ENCODE data around the gene PDS5A. TPM values are rescaled to one million over a fixed set of nuclear protein-coding genes. Genes with fewer than 3 reads are reported as not detected.
"Not testable (repeated sequence)": the region's sequence is repeated elsewhere in the genome, so short reads cannot be mapped to it uniquely, and the experiment has no call there.

The PDS5A gene
- total and polyA plus RNA-seq, 2 donors from 2014 or later: 13.1 to 59.8 TPM

GRCh38 chr4:39950861-39951481, 26.7 kb downstream of the PDS5A start:
- no peaks in the 10 kb centered on the region for H3K36me3 ChIP-seq (ENCODE audit: control insufficient read depth in 2 of 3, insufficient read depth in 3 of 3, low read length in 3 of 3)
- TF ChIP-seq CTCF (IDR thresholded peaks at IDR 0.05; ENCODE audit: borderline replicate concordance, extremely low read depth, insufficient read depth): no peak
- H3K9me3 ChIP-seq (ENCODE audit: control insufficient read depth in 2 of 3, insufficient read depth in 1 of 3, low read length in 3 of 3): no peaks in the 10 kb centered on the region
- no peak overlapping the region for H3K4me3 ChIP-seq (ENCODE audit: low read length in 3 of 3)
- no peak for DNase-seq
- H3K27ac ChIP-seq (ENCODE audit: low read depth in 2 of 2, low read length in 2 of 2): no peak overlapping the region
- H3K4me1 ChIP-seq (ENCODE audit: control insufficient read depth in 2 of 3, insufficient read depth in 2 of 3, low read depth in 1 of 3, low read length in 3 of 3): no peaks in the 10 kb centered on the region
- intact Hi-C loops (cut with DNase I): no loop called here
- no peak for FAIRE-seq
- no peaks in the 10 kb centered on the region for H3K27me3 ChIP-seq (ENCODE audit: control insufficient read depth, insufficient read depth, low read length)
- no peak overlapping the region for H3K9ac ChIP-seq (ENCODE audit: low read length in 3 of 3)

- no peak for DNase-seq
- no peak for TF ChIP-seq CTCF (IDR thresholded peaks at IDR 0.05; ENCODE audit: borderline replicate concordance, extremely low read depth, insufficient read depth)
- H3K9me3 ChIP-seq (ENCODE audit: control insufficient read depth in 2 of 3, insufficient read depth in 1 of 3, low read length in 3 of 3): no peaks in the 10 kb centered on the region
- FAIRE-seq: no peak
- no peak overlapping the region for H3K27ac ChIP-seq (ENCODE audit: low read depth in 2 of 2, low read length in 2 of 2)
- H3K36me3 ChIP-seq (ENCODE audit: control insufficient read depth in 2 of 3, insufficient read depth in 3 of 3, low read length in 3 of 3): no peaks in the 10 kb centered on the region
- intact Hi-C loops (cut with DNase I): no loop called here
- no peak overlapping the region for H3K4me3 ChIP-seq (ENCODE audit: low read length in 3 of 3)
- no peak overlapping the region for H3K9ac ChIP-seq (ENCODE audit: low read length in 3 of 3)
- no peaks in the 10 kb centered on the region for H3K27me3 ChIP-seq (ENCODE audit: control insufficient read depth, insufficient read depth, low read length)
- no peaks in the 10 kb centered on the region for H3K4me1 ChIP-seq (ENCODE audit: control insufficient read depth in 2 of 3, insufficient read depth in 2 of 3, low read depth in 1 of 3, low read length in 3 of 3)
Measured at GRCh38 chr4:39947963-39948362, 29.7 kb downstream of the PDS5A start.

DNA sequence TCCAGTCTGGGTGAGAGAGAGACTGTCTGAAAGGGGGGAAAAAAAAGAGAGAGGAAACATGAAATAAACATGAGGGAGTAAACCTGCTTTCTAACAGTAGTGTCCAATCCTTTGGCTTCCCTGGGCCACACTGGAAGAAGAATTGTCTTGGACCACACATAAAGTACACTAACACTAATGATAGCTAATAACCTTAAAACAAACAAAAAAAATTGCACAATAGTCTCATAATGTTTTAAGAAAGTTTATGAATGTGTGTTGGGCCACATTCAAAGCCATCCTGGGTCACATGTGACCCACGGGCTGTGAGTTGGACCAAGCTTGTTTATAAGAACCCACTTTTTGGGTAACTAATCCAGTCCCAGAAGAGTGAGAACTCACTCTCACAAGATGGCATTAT, 30.3 kb downstream of the PDS5A start:
- intact Hi-C loops (cut with DNase I): no loop called here
- DNase-seq: no peak

GRCh38 chr4:39944245-39944644, 33.5 kb downstream of the PDS5A start:
- intact Hi-C loops (cut with DNase I); DNase-seq; H3K9ac ChIP-seq (ENCODE audit: low read length in 3 of 3); H3K27me3 ChIP-seq (ENCODE audit: control insufficient read depth, insufficient read depth, low read length); FAIRE-seq; H3K4me1 ChIP-seq (ENCODE audit: control insufficient read depth in 2 of 3, insufficient read depth in 2 of 3, low read depth in 1 of 3, low read length in 3 of 3); H3K4me3 ChIP-seq (ENCODE audit: low read length in 3 of 3); H3K9me3 ChIP-seq (ENCODE audit: control insufficient read depth in 2 of 3, insufficient read depth in 1 of 3, low read length in 3 of 3); H3K27ac ChIP-seq (ENCODE audit: low read depth in 2 of 2, low read length in 2 of 2); H3K36me3 ChIP-seq (ENCODE audit: control insufficient read depth in 2 of 3, insufficient read depth in 3 of 3, low read length in 3 of 3): not testable (repeated sequence)

More for the DNA sequence above, 30.3 kb downstream of the PDS5A start:
- Histone ChIP-seq H3K27ac (ENCODE audit: low read depth in 2 of 2, low read length in 2 of 2) (no peak overlapping the region), H3K9ac (ENCODE audit: low read length in 3 of 3) (no peak overlapping the region), H3K4me3 (ENCODE audit: low read length in 3 of 3) (no peak overlapping the region), H3K4me1 (ENCODE audit: control insufficient read depth in 2 of 3, insufficient read depth in 2 of 3, low read depth in 1 of 3, low read length in 3 of 3) (no peaks in the 10 kb centered on the region), H3K27me3 (ENCODE audit: control insufficient read depth, insufficient read depth, low read length) (no peaks in the 10 kb centered on the region), H3K36me3 (ENCODE audit: control insufficient read depth in 2 of 3, insufficient read depth in 3 of 3, low read length in 3 of 3) (no peaks in the 10 kb centered on the region), H3K9me3 (ENCODE audit: control insufficient read depth in 2 of 3, insufficient read depth in 1 of 3, low read length in 3 of 3) (no peaks in the 10 kb centered on the region)
- no peak for FAIRE-seq
- TF ChIP-seq CTCF (IDR thresholded peaks at IDR 0.05; ENCODE audit: borderline replicate concordance, extremely low read depth, insufficient read depth): no peak

Measured in kidney (tissue), 14 donors.